Gastrocnemius medialis (tissue), 4 donors: Measurements from ENCODE around the gene NODAL. TPM values are rescaled to one million over a fixed set of nuclear protein-coding genes. Genes with fewer than 3 reads are reported as not detected.

Experiments used
- ATAC-seq, 2 donors: fragments of 150-250 bp; one replicate each; pipeline ENCODE4 v1.9.1; 2016
- DNase-seq, 2 donors: peaks; one replicate each; pipeline ENCODE4 v3.0.0-alpha.2; 2019
- H3K27ac ChIP-seq, 4 donors: fragments of 200-600 bp; sonication (generic); 1 replicate in 1 of 4; 2 replicates in 3 of 4; pipeline ENCODE4 v1.5.1; 2016 to 2018; ENCODE audit warnings: mild to moderate bottlenecking in 2 of 4, moderate library complexity in 1 of 4
- H3K27me3 ChIP-seq, 3 donors: fragments of 200-600 bp; sonication (generic) in 2 of 3; 1 replicate in 1 of 3; 2 replicates in 2 of 3; pipeline versions ENCODE4 v1.5.1 to v1.6.0; 2016 to 2019; ENCODE audit warnings: mild to moderate bottlenecking in 1 of 3, moderate library complexity in 1 of 3
- H3K36me3 ChIP-seq, 2 donors: fragments of 200-600 bp; sonication (generic) in 1 of 2; one replicate each; pipeline ENCODE4 v1.5.1; 2017 to 2018
- H3K4me1 ChIP-seq, 2 donors: fragments of 200-600 bp; sonication (generic) in 1 of 2; one replicate each; pipeline ENCODE4 v1.5.1; 2016 to 2017; ENCODE audit warnings: mild to moderate bottlenecking in 2 of 2
- H3K4me3 ChIP-seq, 4 donors: fragments of 200-600 bp; sonication (generic) in 3 of 4; 1 replicate in 1 of 4; 2 replicates in 3 of 4; pipeline ENCODE4 v1.5.1; 2016 to 2019; ENCODE audit warnings: mild to moderate bottlenecking in 2 of 4
- H3K9me3 ChIP-seq, 3 donors: fragments of 200-600 bp; sonication (generic) in 2 of 3; 1 replicate in 1 of 3; 2 replicates in 2 of 3; pipeline ENCODE4 v1.5.1; 2016 to 2019
- POLR2A ChIP-seq, 2 donors: fragments of 450-650 bp; IDR thresholded peaks; one replicate each; pipeline ENCODE4 v1.6.1; 2017; ENCODE audit warnings: antibody characterized with exemption in 2 of 2, mild to moderate bottlenecking in 2 of 2, moderate library complexity in 2 of 2
- in situ Hi-C, 4 donors: fragments of 200-750 bp; cut with MboI; loops; one replicate each; pipeline versions ENCODE4 v1.15.0 to v1.8.0; 2017; ENCODE audit warnings: low sequenced_read_pairs in 4 of 4
- intact Hi-C: fragments of 100-400 bp; cut with DNase I; formaldehyde crosslinking; loops from one replicate; pipeline ENCODE4 v1.15.1; 2023; ENCODE audit warnings: low total_unique reads
- total RNA-seq, 4 donors: library from RNA; depleted of rRNA; stranded (reverse); fragments of >200 nt; gene quantifications; one replicate each; pipeline versions ENCODE4 v1.1.0 to v1.2.3, GENCODE V29; 2016
- TF ChIP-seq, protein P1 (sequence below), 5 experiments: fragments of 450-650 bp in 3 of 5; fragments of 200-600 bp in 2 of 5; sonication (generic) in 2 of 5; IDR thresholded peaks in 4 of 5; conservative IDR thresholded peaks in 1 of 5; 1 replicate in 4 of 5; 2 replicates in 1 of 5; pipeline ENCODE4 v1.5.1; 2016 to 2019; ENCODE audit warnings: antibody characterized with exemption in 5 of 5, mild to moderate bottlenecking in 3 of 5, moderate library complexity in 3 of 5

The NODAL gene
- total RNA-seq, 4 donors from 2014 or later = not detected

- no peak for DNase-seq
- H3K4me1 ChIP-seq = peaks cover 61 to 67% of the 10 kb centered on the region in 2 donors
- intact Hi-C loops = no loop called here
- no peak for ATAC-seq
- no peaks in the 10 kb centered on the region for H3K27me3 ChIP-seq
- peaks cover 0 to 7% of the 10 kb centered on the region in 2 donors for H3K36me3 ChIP-seq
- in situ Hi-C loops = no loop called here
- H3K27ac ChIP-seq = peak overlapping the region in 2 of 4 donors; percentile 19 to 53
- no peaks in the 10 kb centered on the region for H3K9me3 ChIP-seq
- TF ChIP-seq POLR2A (IDR thresholded peaks at IDR 0.05) = no peak
- TF ChIP-seq, protein P1, sequence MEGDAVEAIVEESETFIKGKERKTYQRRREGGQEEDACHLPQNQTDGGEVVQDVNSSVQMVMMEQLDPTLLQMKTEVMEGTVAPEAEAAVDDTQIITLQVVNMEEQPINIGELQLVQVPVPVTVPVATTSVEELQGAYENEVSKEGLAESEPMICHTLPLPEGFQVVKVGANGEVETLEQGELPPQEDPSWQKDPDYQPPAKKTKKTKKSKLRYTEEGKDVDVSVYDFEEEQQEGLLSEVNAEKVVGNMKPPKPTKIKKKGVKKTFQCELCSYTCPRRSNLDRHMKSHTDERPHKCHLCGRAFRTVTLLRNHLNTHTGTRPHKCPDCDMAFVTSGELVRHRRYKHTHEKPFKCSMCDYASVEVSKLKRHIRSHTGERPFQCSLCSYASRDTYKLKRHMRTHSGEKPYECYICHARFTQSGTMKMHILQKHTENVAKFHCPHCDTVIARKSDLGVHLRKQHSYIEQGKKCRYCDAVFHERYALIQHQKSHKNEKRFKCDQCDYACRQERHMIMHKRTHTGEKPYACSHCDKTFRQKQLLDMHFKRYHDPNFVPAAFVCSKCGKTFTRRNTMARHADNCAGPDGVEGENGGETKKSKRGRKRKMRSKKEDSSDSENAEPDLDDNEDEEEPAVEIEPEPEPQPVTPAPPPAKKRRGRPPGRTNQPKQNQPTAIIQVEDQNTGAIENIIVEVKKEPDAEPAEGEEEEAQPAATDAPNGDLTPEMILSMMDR (IDR thresholded peaks at IDR 0.05 in 4 of 5, conservative IDR thresholded peaks at IDR 0.05 in 1 of 5) = no peak
- H3K4me3 ChIP-seq = no peak overlapping the region
These were observed 30.9 kb downstream of the NODAL start for GRCh38 chr10:70410608-70411007.

DNA sequence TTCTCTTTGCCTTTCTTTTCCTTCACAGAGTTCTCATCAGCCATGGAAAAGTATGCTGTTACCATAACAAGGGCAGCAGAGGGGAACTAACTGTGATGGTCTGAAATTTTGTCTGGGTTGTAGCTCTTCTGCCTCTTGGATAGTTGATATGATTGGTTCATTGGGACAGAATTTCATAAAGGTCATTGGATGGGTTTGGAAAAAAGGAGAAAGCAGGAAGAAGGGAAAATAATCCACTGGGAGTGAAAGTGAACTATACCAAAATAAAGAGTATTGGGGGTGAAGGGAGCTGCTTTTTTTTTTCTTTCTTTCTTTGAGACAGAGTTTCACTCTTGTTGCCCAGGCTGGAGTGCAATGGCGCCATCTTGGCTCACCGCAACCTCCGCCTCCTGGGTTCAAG lies 31.7 kb downstream of the NODAL start:
- Histone ChIP-seq H3K36me3 (peaks cover 0 to 7% of the 10 kb centered on the region in 2 donors), H3K4me3 (no peak overlapping the region), H3K27ac (peak overlapping the region; percentile 50 to 68 (median 62)), H3K9me3 (no peaks in the 10 kb centered on the region), H3K4me1 (peaks cover 61 to 68% of the 10 kb centered on the region in 2 donors), H3K27me3 (no peaks in the 10 kb centered on the region)
- DNase-seq (no peak), ATAC-seq (no peak)
- in situ Hi-C loops = no loop called here
- TF ChIP-seq, protein P1 (IDR thresholded peaks at IDR 0.05 in 4 of 5, conservative IDR thresholded peaks at IDR 0.05 in 1 of 5) = no peak
- no peak for TF ChIP-seq POLR2A (IDR thresholded peaks at IDR 0.05)
- intact Hi-C loops = no loop called here

DNA sequence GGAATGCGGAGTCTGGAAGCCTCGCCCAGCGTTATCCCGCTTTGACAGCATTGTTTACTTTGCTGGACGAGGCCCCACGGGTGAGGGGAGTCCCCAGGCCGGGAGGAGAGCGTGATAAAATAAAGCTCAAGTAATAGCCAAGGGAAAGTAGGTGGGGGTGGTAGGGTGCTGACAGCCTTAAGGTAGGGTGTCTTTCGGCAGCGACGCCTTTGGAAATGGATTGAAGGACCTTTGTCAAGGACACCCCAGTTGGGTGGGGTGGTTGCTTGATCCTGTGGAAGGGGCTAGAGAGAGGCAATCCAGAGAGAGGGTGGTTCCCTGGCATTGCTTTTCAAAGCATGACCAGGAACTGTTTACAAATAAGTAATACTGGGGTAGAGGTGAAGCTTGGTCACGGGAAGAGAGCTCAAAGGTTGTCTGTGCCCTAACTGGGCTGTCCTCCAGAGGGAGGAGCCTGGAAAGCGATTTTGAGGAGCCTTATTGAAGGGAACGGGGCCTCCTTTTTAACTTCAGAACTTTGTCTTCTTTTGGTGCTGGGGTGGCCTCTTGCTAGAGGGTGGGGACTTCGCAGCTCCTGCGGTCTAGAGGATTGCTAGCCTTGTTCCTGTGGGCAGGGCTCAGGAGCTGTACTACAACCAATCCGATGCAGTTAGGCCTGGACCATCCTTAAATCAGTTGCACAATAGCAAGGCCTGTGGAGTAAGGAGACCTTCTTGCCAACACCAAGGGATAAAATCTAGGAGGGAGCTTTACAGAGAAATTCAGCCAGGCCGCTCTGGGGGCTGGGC lies 36.2 kb downstream of the NODAL start:
- in situ Hi-C loops = no loop called here
- ATAC-seq = peak; percentile 86
- peak overlapping the region; percentile 83 to 98 (median 87) for H3K4me3 ChIP-seq
- peak overlapping the region; percentile 93 to 99 (median 96) for H3K27ac ChIP-seq
- no peaks in the 10 kb centered on the region for H3K36me3 ChIP-seq
- intact Hi-C loops = loop anchor here (2.0 kb wide), 1 partner anchor 26 kb away; no protein-coding TSS in a partner anchor
- no peaks in the 10 kb centered on the region for H3K27me3 ChIP-seq
- H3K4me1 ChIP-seq = peaks cover 45 to 50% of the 10 kb centered on the region in 2 donors
- peak; percentile 94 to 96 for DNase-seq
- no peaks in the 10 kb centered on the region for H3K9me3 ChIP-seq
- TF ChIP-seq POLR2A (IDR thresholded peaks at IDR 0.05) = peak; percentile 81 to 91
- TF ChIP-seq, protein P1 (IDR thresholded peaks at IDR 0.05 in 4 of 5, conservative IDR thresholded peaks at IDR 0.05 in 1 of 5) = no peak

DNA sequence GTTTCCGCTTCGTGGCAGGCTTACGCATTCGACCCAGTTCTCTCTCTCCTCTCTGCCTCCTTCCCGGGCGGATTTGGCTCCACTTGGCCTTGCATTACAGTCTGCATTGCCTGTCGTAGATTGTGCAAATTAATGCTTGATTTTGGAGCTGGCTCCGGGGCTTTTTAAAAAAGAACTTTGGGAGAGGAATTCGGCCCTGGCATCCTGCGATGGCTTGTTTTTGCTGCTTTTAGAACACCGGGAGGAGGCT lies 36.8 kb downstream of the NODAL start:
- intact Hi-C loops (loop anchor here (1.0 to 5.0 kb wide), 3 partner anchors 22 to 78 kb away; partner anchors contain the start of gene LRRC20), in situ Hi-C loops (no loop called here)
- no peaks in the 10 kb centered on the region for H3K9me3 ChIP-seq
- no peaks in the 10 kb centered on the region for H3K36me3 ChIP-seq
- no peaks in the 10 kb centered on the region for H3K27me3 ChIP-seq
- H3K4me1 ChIP-seq = peaks cover 41 to 47% of the 10 kb centered on the region in 2 donors
- peak overlapping the region; percentile 83 to 98 (median 87) for H3K4me3 ChIP-seq
- peak overlapping the region; percentile 93 to 99 (median 96) for H3K27ac ChIP-seq
- TF ChIP-seq, protein P1 (IDR thresholded peaks at IDR 0.05 in 4 of 5, conservative IDR thresholded peaks at IDR 0.05 in 1 of 5) = no peak
- no peak for TF ChIP-seq POLR2A (IDR thresholded peaks at IDR 0.05)
- ATAC-seq (peak in 1 of 2 donors; percentile 30), DNase-seq (no peak)
